LNCaP clone FGC (cell line): ENCODE measurements around the gene RCN1.

Experiments
- DNase-seq: peaks from one replicate; pipeline ENCODE4 v3.0.0-alpha.2; 2011; ENCODE audit warnings: low read depth
- H3K4me3 ChIP-seq: 2 replicates; pipeline ENCODE4 v1.5.1; 2011; ENCODE audit warnings: mild to moderate bottlenecking, low read depth, low read length, control low read depth
- CTCF ChIP-seq: IDR thresholded peaks from 2 replicates; pipeline ENCODE4 v1.5.1; 2012; ENCODE audit warnings: mild to moderate bottlenecking; ENCODE audit not compliant: control insufficient read depth, insufficient read depth; ENCODE audit errors: extremely low read depth

RCN1 gene

GRCh38 chr11:32148895-32149294 lies 58.0 kb downstream of the RCN1 start:
- no peak for TF ChIP-seq CTCF
- DNase-seq: no peak
- no peak overlapping the region for H3K4me3 ChIP-seq

- no peak for TF ChIP-seq CTCF
- no peak overlapping the region for H3K4me3 ChIP-seq
- DNase-seq: no peak
These were observed 58.9 kb downstream of the RCN1 start for GRCh38 chr11:32149748-32150147.

- DNase-seq: no peak
- no peak overlapping the region for H3K4me3 ChIP-seq
- TF ChIP-seq CTCF: no peak
These were observed 60.2 kb downstream of the RCN1 start for GRCh38 chr11:32151027-32151426.

GRCh38 chr11:32152216-32152615 lies 61.3 kb downstream of the RCN1 start:
- no peak for TF ChIP-seq CTCF
- no peak overlapping the region for H3K4me3 ChIP-seq
- DNase-seq: no peak

- no peak overlapping the region for H3K4me3 ChIP-seq
- no peak for DNase-seq
- no peak for TF ChIP-seq CTCF
These were observed 61.9 kb downstream of the RCN1 start for GRCh38 chr11:32152821-32153220.

GRCh38 chr11:32153747-32154146 lies 62.9 kb downstream of the RCN1 start:
- DNase-seq: no peak
- H3K4me3 ChIP-seq: no peak overlapping the region
- no peak for TF ChIP-seq CTCF

GRCh38 chr11:32154275-32154674 lies 63.4 kb downstream of the RCN1 start:
- DNase-seq: no peak
- no peak overlapping the region for H3K4me3 ChIP-seq

More at GRCh38 chr11:32154275-32154674, 63.4 kb downstream of the RCN1 start:
- peak; percentile 22; the same call in 1 of the 2 replicates for TF ChIP-seq CTCF
